ENCODE data around the gene DLST.

The DLST gene

GRCh38 chr14:74938531-74939495 is 57.1 kb downstream of the DLST start:
- Histone ChIP-seq H3K27ac (ENCODE audit: extremely low read depth, low read depth, low read length) (no peak overlapping the region), H3K36me3 (ENCODE audit: control insufficient read depth in 2 of 2, insufficient read depth in 1 of 2, low read length in 2 of 2) (peaks cover 0 to 28% of the 10 kb centered on the region in 2 experiments; a peak in 1 of 3 replicates), H3K4me3 (ENCODE audit: low read depth, low read length) (no peak overlapping the region), H3K4me1 (ENCODE audit: control insufficient read depth, insufficient read depth, low read length) (no peaks in the 10 kb centered on the region), H3K9me3 (ENCODE audit: control insufficient read depth, insufficient read depth, low read depth, low read length) (no peaks in the 10 kb centered on the region)
- POLR2A ChIA-PET = no interaction called here
- TF ChIP-seq, protein P1, sequence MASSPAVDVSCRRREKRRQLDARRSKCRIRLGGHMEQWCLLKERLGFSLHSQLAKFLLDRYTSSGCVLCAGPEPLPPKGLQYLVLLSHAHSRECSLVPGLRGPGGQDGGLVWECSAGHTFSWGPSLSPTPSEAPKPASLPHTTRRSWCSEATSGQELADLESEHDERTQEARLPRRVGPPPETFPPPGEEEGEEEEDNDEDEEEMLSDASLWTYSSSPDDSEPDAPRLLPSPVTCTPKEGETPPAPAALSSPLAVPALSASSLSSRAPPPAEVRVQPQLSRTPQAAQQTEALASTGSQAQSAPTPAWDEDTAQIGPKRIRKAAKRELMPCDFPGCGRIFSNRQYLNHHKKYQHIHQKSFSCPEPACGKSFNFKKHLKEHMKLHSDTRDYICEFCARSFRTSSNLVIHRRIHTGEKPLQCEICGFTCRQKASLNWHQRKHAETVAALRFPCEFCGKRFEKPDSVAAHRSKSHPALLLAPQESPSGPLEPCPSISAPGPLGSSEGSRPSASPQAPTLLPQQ (tag by site-specific recombination; IDR thresholded peaks at IDR 0.05) = no peak
- TF ChIP-seq YY2 (tag by site-specific recombination; IDR thresholded peaks at IDR 0.05) = no peak
- TF ChIP-seq SCRT1 (tag by site-specific recombination; IDR thresholded peaks at IDR 0.05; ENCODE audit: borderline replicate concordance) = no peak
- no peak for TF ChIP-seq TSHZ1 (tag by site-specific recombination; IDR thresholded peaks at IDR 0.05; ENCODE audit: borderline replicate concordance)
- no peak for TF ChIP-seq SALL2 (tag by site-specific recombination; IDR thresholded peaks at IDR 0.05; ENCODE audit: borderline replicate concordance)
- TF ChIP-seq ZNF626 (tag by site-specific recombination; IDR thresholded peaks at IDR 0.05) = no peak
- TF ChIP-seq MZF1 (tag by site-specific recombination; IDR thresholded peaks at IDR 0.05; ENCODE audit: borderline replicate concordance) = no peak
- no peak for TF ChIP-seq ZNF792 (tag by site-specific recombination; IDR thresholded peaks at IDR 0.05)
- TF ChIP-seq ZNF175 (tag by site-specific recombination; IDR thresholded peaks at IDR 0.05) = no peak
- TF ChIP-seq ZNF404 (tag by site-specific recombination; IDR thresholded peaks at IDR 0.05) = no peak
- no peak for TF ChIP-seq ZNF660 (tag by site-specific recombination; IDR thresholded peaks at IDR 0.05)
- no peak for TF ChIP-seq ZIC2 (tag by site-specific recombination; IDR thresholded peaks at IDR 0.05)
- TF ChIP-seq ZNF426 (tag by site-specific recombination; IDR thresholded peaks at IDR 0.05) = no peak
- TF ChIP-seq GLIS1 (tag by site-specific recombination; IDR thresholded peaks at IDR 0.05) = no peak
- TF ChIP-seq, protein P2, sequence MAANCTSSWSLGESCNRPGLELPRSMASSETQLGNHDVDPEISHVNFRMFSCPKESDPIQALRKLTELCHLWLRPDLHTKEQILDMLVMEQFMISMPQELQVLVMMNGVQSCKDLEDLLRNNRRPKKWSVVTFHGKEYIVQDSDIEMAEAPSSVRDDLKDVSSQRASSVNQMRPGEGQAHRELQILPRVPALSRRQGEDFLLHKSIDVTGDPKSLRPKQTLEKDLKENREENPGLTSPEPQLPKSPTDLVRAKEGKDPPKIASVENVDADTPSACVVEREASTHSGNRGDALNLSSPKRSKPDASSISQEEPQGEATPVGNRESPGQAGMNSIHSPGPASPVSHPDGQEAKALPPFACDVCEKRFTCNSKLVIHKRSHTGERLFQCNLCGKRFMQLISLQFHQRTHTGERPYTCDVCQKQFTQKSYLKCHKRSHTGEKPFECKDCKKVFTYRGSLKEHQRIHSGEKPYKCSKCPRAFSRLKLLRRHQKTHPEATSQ (tag by site-specific recombination; IDR thresholded peaks at IDR 0.05) = no peak
- no peak for TF ChIP-seq BCL11A (tag by site-specific recombination; IDR thresholded peaks at IDR 0.05; ENCODE audit: low read depth)
- CTCF ChIA-PET = interaction anchor here (0.6 to 1.6 kb wide), 2 partner anchors 145 to 150 kb away, joined by 5 to 10 read pairs; no protein-coding TSS in a partner anchor

DNA sequence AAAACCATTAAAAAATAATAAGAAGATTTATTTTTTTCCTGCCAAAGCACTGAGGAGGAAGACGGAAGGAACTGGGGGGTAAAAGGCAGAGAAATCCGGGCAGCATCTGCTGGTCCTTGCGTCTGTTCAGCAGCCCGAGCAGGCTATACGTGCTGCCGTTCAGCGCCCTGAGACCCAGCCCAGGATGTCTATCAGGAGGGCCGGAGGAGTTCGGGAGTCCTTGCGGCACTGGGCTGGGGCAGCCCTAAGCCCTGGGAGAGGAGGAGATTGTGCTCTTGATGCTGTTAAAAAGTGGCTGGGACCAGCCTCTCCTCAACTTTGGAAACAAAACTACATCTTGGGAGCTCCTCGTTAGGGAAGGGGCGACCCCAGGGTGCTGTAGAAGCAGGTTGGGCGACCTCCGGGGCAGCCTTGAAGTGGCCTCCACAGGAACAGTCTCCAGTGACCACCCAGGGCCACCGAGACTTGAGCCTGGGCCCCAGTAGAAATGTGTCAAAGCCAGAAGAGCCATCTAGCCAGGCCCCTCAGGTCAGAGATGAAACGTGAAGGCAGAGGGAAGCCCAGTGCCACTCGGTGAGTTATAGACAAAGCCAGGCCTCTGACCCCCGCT is 59.3 kb downstream of the DLST start:
- TF ChIP-seq ZNF596 (tag by site-specific recombination; IDR thresholded peaks at IDR 0.05) = no peak
- no peak for TF ChIP-seq HIC1 (tag by site-specific recombination; IDR thresholded peaks at IDR 0.05)
- TF ChIP-seq ATF2 (tag by site-specific recombination; IDR thresholded peaks at IDR 0.05; ENCODE audit: low read depth) = no peak
- TF ChIP-seq ZSCAN16 (tag by site-specific recombination; IDR thresholded peaks at IDR 0.05) = no peak
- no peak overlapping the region for H3K27ac ChIP-seq (ENCODE audit: extremely low read depth, low read depth, low read length)
- no peak overlapping the region for H3K4me3 ChIP-seq (ENCODE audit: low read depth, low read length)
- POLR2A ChIA-PET = interaction anchor here (1.0 to 1.2 kb wide), 3 partner anchors 14 to 178 kb away, joined by 3 to 8 read pairs (median 3); partner anchors contain the start of genes PGF, RPS6KL1 and YLPM1
- peaks cover 0 to 48% of the 10 kb centered on the region in 2 experiments; a peak in 2 of 3 replicates for H3K36me3 ChIP-seq (ENCODE audit: control insufficient read depth in 2 of 2, insufficient read depth in 1 of 2, low read length in 2 of 2)
- H3K4me1 ChIP-seq (ENCODE audit: control insufficient read depth, insufficient read depth, low read length) = no peaks in the 10 kb centered on the region
- CTCF ChIA-PET = interaction anchor here (0.6 to 1.1 kb wide), 7 partner anchors 18 to 147 kb away, joined by 3 to 4 read pairs (median 4); no protein-coding TSS in a partner anchor
- H3K9me3 ChIP-seq (ENCODE audit: control insufficient read depth, insufficient read depth, low read depth, low read length) = no peaks in the 10 kb centered on the region
